SU-DHL-6 (cell line): Measurements from ENCODE around the gene MTHFR.

ENCODE experiments used
- H2AFZ ChIP-seq: fragments of 200-600 bp; sonication (generic); 2 replicates; pipeline ENCODE4 v1.6.1; 2014; ENCODE audit warnings: low read depth, mild to moderate bottlenecking, moderate library complexity, mixed read lengths, antibody characterized with exemption, low read length; ENCODE audit not compliant: severe bottlenecking
- H3F3A ChIP-seq: fragments of 200-600 bp; shearing (Covaris generic); 2 replicates; pipeline ENCODE4 v1.6.0; 2016; ENCODE audit warnings: antibody characterized with exemption, mild to moderate bottlenecking; ENCODE audit not compliant: insufficient read depth
- H3K27ac ChIP-seq: fragments of 200-600 bp; sonication (generic); 2 replicates; pipeline ENCODE4 v1.5.1; 2016; ENCODE audit warnings: low read depth, mild to moderate bottlenecking, low read length, moderate library complexity, mixed read lengths
- H3K27me3 ChIP-seq: fragments of 200-600 bp; sonication (generic), shearing (Covaris generic); 2 replicates; pipeline ENCODE4 v1.6.0; 2014; ENCODE audit warnings: mild to moderate bottlenecking, low read length
- H3K36me3 ChIP-seq: fragments of 200-600 bp; sonication (generic); 2 replicates; pipeline ENCODE4 v1.6.1; 2014; ENCODE audit warnings: mild to moderate bottlenecking, low read length, mixed read lengths
- H3K4me2 ChIP-seq: fragments of 300-600, 200-600 bp; shearing (Covaris generic), sonication (generic); 2 replicates; pipeline ENCODE4 v1.6.0; 2014; ENCODE audit warnings: low read length, low read depth, mild to moderate bottlenecking; ENCODE audit not compliant: poor library complexity, severe bottlenecking
- H3K4me3 ChIP-seq: fragments of 200-600 bp; sonication (generic); 2 replicates; pipeline ENCODE4 v1.5.1; 2014; ENCODE audit warnings: antibody characterized with exemption, low read length, mild to moderate bottlenecking, mixed read lengths; ENCODE audit not compliant: insufficient read depth, poor library complexity, severe bottlenecking
- H3K79me2 ChIP-seq: fragments of 200-600 bp; sonication (generic); 2 replicates; pipeline ENCODE4 v1.6.1; 2014; ENCODE audit warnings: mild to moderate bottlenecking, low read length, moderate library complexity; ENCODE audit not compliant: insufficient read depth
- H3K9ac ChIP-seq: fragments of 200-600 bp; sonication (generic); 2 replicates; pipeline ENCODE4 v1.7.0; 2014; ENCODE audit warnings: mild to moderate bottlenecking, low read length
- H3K9me2 ChIP-seq: fragments of 200-600 bp; sonication (generic); replicated peaks from 2 replicates; pipeline ENCODE4 v1.6.1; 2014; ENCODE audit warnings: low read length; ENCODE audit not compliant: insufficient read depth
- H3K9me3 ChIP-seq: fragments of 200-600 bp; sonication (generic); 2 replicates; pipeline ENCODE4 v1.6.1; 2014; ENCODE audit warnings: low read length, mixed read lengths; ENCODE audit not compliant: insufficient read depth
- H4K20me1 ChIP-seq: fragments of 200-600 bp; sonication (generic); 2 replicates; pipeline ENCODE4 v1.6.1; 2014; ENCODE audit warnings: low read depth, mild to moderate bottlenecking, antibody characterized with exemption, low read length, moderate library complexity, mixed read lengths
- CTCF ChIP-seq: fragments of 200-600 bp; sonication (generic); IDR thresholded peaks from one replicate; pipeline ENCODE4 v1.5.1; 2017; ENCODE audit warnings: antibody characterized with exemption, mild to moderate bottlenecking, low read length, moderate library complexity; ENCODE audit not compliant: insufficient read depth, poor library complexity, severe bottlenecking
- EZH2phosphoT487 ChIP-seq: fragments of 200-600 bp; sonication (generic), shearing (Covaris generic); conservative IDR thresholded peaks from 2 replicates; pipeline ENCODE4 v1.6.1; 2018; ENCODE audit warnings: mild to moderate bottlenecking, antibody characterized with exemption, low read length, moderate library complexity, mixed read lengths

The MTHFR gene

DNA sequence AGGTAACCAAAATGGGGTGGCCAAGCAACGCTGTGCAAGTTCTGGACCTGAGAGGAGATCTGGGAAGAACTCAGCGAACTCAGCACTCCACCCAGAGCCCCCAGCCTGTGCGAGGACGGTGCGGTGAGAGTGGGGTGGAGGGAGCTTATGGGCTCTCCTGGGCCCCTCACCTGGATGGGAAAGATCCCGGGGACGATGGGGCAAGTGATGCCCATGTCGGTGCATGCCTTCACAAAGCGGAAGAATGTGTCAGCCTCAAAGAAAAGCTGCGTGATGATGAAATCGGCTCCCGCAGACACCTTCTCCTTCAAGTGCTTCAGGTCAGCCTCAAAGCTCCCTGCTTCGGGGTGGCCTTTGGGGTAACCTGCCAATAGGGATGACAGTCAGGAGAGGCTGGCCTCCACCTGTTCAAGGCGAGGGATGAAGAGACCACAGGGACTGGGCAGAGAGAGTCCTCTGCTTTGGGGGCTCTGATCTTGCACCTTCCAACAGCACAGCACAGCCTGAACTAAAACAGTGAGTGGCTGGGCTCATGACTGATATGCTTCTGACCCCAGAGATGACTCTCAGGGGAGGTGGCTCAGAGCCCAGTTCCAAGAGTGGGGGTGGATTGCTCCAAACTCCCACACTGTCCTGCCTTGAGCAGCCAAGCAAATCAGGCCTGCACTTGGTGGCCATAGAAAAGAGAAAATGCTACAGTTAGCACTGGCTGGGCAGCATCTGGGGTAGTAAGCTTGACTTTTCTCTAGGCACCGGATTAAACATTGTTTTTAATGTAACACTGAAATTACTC is 9.5 kb downstream of the MTHFR start:
- no peaks in the 10 kb centered on the region for H3K9me2 ChIP-seq
- H3K9ac ChIP-seq: no peak overlapping the region
- TF ChIP-seq CTCF: no peak
- no peak for TF ChIP-seq EZH2phosphoT487
- no peaks in the 10 kb centered on the region for H3F3A ChIP-seq
- H3K9me3 ChIP-seq: no peaks in the 10 kb centered on the region
- H4K20me1 ChIP-seq: no peaks in the 10 kb centered on the region
- H3K36me3 ChIP-seq: peaks cover 3% of the 10 kb centered on the region; the same call in 1 of the 2 replicates
- no peaks in the 10 kb centered on the region for H3K27me3 ChIP-seq
- no peak overlapping the region for H3K4me2 ChIP-seq
- H3K79me2 ChIP-seq: no peaks in the 10 kb centered on the region
- H3K27ac ChIP-seq: no peak overlapping the region
- H3K4me3 ChIP-seq: no peak overlapping the region
- H2AFZ ChIP-seq: no peak overlapping the region

GRCh38 chr1:11795238-11795890 is 10.4 kb downstream of the MTHFR start:
- Histone ChIP-seq H3K4me2 (no peak overlapping the region), H2AFZ (no peak overlapping the region), H4K20me1 (no peaks in the 10 kb centered on the region), H3K9ac (no peak overlapping the region), H3K9me3 (no peaks in the 10 kb centered on the region), H3F3A (no peaks in the 10 kb centered on the region), H3K4me3 (no peak overlapping the region), H3K9me2 (no peaks in the 10 kb centered on the region), H3K27me3 (no peaks in the 10 kb centered on the region), H3K27ac (no peak overlapping the region), H3K79me2 (no peaks in the 10 kb centered on the region), H3K36me3 (peaks cover 3% of the 10 kb centered on the region; the same call in 1 of the 2 replicates)
- TF ChIP-seq CTCF: no peak
- TF ChIP-seq EZH2phosphoT487: no peak

DNA sequence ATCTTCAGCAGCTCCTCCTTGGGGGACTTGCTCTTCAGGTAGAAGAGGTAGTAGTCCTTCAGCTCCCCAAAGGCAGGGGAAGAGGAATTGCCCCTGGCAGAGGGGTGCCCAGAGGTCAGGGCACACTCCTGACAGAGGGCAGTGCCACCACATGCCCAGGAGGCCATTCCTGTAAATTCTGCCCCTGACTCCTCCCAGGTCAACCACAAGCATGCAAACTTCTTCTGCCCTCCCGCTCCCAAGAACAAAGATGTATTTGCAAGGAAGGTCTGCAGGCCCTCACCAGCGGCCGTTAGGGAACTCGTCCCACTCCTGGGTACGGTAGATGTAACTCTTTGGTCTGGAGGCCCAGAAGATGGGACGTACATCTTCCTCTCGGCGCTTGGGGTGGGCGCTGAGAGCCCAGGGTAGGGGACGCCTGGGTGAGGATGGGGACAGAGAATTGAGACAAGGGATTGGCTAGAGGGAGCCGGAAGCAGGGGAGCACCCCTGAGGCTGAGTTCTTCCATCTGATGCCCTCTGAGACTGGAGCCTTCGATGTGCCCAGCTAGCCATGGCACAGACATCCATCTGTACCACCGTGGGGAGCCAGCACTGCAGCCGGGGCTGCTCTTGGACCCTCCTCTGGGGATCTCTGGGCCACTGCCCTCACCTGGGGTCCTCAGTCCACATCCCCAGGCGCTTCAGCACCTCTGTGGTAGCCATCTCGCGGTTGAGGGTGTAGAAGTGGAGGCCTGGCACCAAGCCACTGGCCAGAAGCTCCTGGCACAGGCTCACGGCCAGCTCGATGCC is 11.1 kb downstream of the MTHFR start:
- TF ChIP-seq EZH2phosphoT487 (no peak), CTCF (no peak)
- Histone ChIP-seq H3K27ac (no peak overlapping the region), H3K36me3 (peaks cover 3% of the 10 kb centered on the region; the same call in 1 of the 2 replicates), H3K9me3 (no peaks in the 10 kb centered on the region), H3K9me2 (no peaks in the 10 kb centered on the region), H3F3A (no peaks in the 10 kb centered on the region), H3K4me2 (no peak overlapping the region), H4K20me1 (no peaks in the 10 kb centered on the region), H3K4me3 (no peak overlapping the region), H3K9ac (no peak overlapping the region), H2AFZ (no peak overlapping the region), H3K27me3 (no peaks in the 10 kb centered on the region), H3K79me2 (no peaks in the 10 kb centered on the region)
